NCI-H345 (cell line): ENCODE data around the gene PLCH1.

Experiments
- DNase-seq: peaks from one replicate; lab custom pipeline; 2025; lab: John Stamatoyannopoulos, UW

Gene PLCH1, protein sequence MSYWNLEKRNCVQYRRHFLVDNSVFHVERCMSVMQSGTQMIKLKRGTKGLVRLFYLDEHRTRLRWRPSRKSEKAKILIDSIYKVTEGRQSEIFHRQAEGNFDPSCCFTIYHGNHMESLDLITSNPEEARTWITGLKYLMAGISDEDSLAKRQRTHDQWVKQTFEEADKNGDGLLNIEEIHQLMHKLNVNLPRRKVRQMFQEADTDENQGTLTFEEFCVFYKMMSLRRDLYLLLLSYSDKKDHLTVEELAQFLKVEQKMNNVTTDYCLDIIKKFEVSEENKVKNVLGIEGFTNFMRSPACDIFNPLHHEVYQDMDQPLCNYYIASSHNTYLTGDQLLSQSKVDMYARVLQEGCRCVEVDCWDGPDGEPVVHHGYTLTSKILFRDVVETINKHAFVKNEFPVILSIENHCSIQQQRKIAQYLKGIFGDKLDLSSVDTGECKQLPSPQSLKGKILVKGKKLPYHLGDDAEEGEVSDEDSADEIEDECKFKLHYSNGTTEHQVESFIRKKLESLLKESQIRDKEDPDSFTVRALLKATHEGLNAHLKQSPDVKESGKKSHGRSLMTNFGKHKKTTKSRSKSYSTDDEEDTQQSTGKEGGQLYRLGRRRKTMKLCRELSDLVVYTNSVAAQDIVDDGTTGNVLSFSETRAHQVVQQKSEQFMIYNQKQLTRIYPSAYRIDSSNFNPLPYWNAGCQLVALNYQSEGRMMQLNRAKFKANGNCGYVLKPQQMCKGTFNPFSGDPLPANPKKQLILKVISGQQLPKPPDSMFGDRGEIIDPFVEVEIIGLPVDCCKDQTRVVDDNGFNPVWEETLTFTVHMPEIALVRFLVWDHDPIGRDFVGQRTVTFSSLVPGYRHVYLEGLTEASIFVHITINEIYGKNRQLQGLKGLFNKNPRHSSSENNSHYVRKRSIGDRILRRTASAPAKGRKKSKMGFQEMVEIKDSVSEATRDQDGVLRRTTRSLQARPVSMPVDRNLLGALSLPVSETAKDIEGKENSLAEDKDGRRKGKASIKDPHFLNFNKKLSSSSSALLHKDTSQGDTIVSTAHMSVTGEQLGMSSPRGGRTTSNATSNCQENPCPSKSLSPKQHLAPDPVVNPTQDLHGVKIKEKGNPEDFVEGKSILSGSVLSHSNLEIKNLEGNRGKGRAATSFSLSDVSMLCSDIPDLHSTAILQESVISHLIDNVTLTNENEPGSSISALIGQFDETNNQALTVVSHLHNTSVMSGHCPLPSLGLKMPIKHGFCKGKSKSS (N-terminal part only)

DNA sequence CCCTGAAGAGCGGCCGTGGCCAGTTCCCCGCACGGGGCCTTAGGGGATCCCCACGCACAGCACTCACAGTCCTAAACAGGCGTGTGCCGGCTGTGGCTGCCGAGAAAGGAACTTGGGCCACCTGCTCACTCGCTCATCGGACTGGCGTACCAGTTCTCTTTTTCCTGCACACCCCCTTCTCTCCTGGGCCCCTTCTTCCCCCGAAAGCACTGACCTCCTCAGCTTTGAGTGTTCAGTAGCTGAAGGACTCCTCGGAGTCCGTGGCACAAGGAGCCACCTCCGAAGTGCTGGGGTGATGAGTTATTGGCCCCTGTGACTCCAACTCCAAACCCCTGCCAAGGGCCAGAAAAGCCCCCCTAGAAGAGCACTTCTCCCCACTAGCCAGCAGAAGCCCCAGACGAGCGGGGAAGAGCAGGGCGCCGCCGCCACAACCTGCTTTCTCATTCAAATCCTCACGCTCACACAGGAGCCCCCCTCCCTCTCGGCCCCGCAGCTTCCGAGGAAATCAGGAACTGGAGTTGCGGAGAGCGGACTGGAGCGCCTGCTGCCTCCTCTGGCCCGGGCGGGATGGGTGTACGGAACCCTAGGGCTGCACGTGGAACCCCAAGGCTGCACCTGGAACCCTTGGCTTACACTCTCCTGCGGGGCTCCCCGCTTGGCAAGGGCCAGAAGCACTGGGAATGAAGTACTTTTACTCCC, at the start of gene PLCH1:
TSS of gene PLCH1 (minus strand) at position 446 of the 699 bp plus-strand sequence. CDS start 40,847 bp downstream, outside the sequence.
- peak; percentile 68 for DNase-seq

DNA sequence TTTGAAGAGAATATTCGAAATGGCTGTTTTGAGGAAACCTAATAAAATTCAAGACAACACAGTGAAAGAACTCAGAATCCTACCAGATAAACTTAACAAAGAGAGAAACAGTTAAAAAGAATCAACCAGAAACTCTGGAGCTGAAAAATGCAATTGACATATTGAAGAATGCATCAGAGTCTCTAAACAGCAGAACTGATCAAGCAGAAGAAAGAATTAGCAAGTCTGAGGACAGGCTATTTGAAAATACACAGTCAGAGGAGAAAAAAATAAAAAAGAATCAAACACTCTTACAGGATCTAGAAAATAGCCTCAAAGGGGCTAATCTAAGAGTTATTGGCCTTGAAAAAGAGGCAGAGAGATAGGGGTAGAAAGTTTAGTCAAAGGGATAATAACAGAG, 47.7 kb upstream of the PLCH1 start:
- DNase-seq = no peak

DNA sequence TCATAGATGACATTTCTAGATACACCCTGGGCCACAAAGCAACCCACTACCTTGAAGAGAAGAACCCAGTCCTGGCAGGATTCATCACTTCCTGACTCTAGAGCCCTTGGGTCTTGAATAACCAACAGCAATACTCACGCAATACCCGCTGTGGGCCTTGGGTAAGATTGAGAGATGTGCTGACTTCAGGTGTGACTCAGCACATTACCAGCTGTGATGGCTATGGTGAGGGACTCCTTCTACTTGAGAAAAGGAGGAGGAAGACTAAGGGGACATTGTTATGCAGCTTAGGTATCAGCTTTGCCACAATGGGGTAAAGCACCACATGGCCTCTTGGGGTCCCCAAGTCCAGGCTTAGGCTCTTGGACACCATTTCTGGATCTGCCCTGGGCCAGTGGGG, 46.3 kb upstream of the PLCH1 start:
- DNase-seq = no peak

DNA sequence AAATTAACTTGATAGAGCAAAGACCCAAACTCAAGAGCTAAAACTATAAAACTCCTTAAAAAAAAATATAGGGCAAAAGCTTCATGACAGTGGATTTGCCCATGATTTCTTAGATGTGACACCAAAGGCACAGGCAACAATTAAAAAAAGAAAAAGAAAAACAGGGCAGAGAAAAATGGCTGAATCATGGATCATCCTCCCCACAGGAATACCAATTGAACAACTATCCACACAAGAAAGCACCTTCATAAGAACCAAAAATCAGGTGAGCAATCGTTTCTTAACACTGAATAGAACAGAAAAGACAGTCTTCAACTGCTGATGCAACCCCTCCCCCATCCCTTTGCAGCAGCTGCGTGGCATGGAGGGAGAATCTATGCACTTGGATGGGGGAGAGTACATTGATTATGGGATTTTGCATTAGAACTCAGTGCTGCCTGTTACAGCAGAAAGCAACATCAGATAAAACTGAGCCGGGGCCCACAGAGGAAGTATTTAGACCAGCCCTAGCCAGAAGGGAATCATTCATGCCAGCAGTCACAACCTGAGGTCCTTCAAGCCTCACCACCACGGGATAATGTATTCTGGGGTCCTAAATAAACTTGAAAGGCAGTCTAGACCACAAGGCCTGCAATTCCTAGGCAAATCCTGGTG, 45.5 kb upstream of the PLCH1 start:
- DNase-seq = no peak

DNA sequence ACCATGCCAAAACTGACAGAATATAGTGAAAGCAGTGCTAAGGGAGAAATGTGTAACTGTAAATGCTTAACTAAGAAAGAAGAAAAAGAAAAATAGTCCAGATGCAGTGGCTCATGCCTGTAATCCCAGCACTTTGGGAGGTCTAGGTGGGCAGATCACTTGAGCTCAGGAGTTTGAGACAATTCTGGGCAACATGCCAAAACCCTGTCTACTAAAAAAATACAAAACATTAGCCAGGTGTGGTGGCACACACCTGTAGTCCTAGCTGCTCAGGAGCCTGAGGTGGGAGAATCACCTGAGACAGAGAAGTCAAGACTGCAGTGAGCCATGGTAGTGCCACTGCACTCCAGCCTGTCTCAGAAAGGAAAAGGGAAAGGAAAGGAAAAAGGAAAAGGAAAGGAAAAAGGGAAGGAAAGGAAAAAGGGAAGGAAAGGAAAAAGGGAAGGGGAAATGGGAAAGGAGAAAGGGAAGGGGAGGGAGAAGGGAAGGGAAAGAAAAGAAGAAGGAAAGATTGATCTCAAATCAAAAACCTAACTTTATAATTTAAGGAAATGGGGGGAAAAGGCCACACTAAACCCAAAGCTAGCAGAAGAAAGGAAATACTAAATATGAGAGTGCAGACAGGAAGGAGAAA, 40.9 kb upstream of the PLCH1 start:
- DNase-seq = peak; percentile 41

DNA sequence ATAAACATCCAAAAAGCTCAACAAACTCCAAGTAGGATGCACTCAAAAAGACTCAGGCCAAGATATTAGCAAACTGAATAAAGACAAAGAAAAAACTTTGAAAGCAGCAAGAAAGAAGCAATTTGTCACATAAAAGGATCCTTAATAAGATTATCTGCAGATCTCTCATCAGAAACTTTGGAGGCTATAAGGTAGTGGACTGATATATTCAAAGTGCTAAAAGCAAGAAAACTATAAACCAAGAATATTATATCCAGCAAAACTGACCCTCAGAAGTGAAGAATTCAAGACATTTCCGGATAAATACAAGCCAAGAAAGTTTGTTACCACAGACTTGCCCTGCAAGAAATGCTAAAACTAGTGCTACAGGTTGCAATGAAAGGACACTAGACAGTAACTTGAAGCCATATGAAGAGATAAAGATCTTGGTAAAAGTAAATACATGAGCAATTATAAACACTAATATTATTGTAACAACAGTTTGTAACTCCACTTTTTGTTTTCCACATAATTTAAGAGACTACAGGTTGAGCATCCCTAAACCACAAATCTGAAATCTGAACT, 37.6 kb upstream of the PLCH1 start:
- no peak for DNase-seq

DNA sequence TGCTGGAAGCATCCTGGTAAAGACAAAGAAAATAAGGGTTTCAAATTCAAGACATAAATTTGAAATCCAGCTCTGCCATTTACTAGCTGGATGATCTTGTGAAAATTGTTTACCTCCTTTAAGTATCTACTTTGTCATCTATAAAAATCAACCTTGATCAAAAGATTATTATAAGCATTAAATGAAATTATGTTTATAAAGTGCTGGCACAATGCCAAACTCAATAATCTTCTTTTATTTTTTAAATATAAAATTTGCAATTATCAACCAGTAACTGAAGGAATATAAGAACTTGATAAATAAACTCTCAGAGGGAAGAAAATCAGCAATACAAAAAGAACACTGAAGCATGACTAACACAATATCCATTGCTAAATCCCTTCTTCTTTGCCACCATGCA, 35.4 kb upstream of the PLCH1 start:
- DNase-seq = no peak

DNA sequence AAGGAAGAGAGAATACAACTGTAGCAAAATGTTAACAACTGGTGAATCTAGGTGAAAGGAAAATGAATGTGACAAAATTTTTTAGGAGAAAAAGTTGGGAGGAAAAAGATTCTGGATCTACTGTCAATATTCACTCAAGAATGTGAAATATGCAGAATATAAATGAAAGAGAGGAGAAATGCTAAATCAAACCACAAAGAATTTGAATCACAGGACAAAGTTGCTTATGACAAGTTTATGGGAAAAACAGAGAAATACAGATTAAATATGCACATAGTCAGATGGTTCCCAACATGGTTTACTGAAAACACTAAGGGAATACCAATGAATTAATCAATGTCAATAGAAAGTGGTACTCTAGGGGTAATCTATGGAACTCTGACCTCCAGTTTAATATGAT, 33.6 kb upstream of the PLCH1 start:
- no peak for DNase-seq

DNA sequence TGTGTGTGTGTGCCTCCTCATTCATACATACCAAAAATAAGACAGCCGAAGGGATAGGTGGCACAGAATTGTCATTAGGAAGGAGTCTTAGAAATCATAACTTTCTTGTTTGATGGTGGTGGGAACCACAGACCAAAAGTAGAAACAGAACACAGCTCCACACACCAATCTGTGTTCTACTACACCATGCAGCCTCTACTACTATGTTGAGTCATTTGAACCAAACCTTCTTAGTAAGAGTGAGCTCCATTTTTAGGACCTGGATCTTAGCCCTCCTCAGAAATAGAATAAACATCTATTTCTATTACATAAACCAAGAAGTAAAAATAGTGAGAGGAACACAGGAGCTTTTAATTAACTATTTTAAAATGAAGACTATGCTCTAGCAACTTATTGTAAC, 27.9 kb upstream of the PLCH1 start:
- no peak for DNase-seq

DNA sequence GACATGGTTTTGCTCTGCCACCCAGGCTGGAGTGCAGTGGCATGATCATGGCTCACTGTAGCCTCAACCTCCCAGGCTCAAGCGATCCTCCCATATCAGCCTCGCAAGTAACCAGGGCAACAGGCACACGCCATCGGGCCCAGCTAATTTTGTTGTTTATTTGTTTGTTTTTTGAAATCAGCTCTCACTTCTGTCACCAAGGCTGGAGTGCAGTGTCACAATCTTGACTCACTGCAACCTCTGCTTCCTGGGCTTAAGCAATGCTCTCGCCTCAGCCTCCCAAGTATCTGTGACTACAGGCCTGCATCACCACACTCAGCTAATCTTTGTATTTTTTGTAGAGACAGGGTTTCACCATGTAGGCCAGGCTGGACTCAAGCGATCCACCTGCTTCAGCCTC, 26.3 kb upstream of the PLCH1 start:
- DNase-seq = no peak

DNA sequence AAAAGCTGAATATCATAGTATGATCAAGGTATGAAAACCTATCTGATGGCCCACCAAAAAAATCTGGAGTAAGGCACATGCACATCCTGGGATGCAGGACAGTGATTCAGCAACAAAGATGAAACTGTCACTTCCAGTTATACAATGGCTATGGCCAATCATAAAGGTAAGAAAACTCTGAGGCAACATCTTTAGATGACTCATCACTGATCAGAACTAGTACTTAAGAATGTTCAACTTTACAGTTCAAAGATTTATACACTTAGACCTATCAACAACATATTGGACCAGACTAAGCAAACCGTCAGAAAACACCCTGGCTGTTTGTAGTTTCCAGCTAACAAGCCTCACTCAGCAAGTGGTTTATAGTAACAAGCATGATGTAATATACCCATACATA, 21.3 kb upstream of the PLCH1 start:
- DNase-seq = no peak

DNA sequence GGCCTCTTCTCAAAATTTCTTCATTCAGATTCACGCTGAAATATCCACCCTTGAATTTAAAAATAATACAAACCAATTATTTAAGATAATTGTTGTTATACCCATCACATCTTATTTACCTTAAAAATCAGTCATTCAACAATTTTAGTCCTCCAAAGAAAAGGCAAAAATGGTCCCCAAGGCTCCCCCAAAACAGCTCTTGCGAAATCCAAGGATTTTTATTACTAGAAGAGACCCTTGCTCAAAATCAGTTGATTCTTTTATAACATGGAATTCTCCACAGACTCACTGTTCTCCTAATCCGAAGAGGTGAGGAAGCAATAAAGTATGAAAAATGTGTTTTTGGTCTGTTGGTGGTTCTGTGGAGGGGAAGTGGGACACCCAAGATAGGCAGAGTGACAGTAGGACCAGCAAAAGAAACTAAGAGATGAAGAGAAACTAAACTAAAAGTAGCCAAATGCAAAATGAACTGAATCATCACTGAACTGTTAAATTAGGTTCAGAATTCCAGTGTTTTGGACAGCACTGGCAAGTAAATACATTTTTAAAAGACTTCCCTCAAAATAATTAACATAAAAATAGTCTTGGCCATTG, 19.1 kb upstream of the PLCH1 start:
- DNase-seq = no peak

DNA sequence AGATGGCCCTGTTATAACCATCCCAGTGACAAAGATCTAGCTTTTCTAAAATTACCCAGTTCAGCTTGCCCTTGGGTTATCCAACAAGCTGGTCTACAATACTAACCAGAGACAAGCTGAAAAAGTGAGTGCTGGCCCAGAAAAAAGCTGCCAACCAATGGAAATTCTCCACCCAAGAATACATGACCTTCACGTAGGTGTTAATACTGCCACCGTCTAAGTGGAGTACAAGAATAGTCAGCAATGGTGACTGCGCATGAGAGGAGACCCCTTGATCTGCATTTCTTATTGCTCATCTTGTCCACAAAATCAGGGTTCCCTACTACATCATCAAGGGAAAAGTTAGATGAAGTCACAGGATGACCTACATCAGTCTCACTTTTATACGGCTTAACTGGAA, 15.8 kb upstream of the PLCH1 start:
- no peak for DNase-seq

DNA sequence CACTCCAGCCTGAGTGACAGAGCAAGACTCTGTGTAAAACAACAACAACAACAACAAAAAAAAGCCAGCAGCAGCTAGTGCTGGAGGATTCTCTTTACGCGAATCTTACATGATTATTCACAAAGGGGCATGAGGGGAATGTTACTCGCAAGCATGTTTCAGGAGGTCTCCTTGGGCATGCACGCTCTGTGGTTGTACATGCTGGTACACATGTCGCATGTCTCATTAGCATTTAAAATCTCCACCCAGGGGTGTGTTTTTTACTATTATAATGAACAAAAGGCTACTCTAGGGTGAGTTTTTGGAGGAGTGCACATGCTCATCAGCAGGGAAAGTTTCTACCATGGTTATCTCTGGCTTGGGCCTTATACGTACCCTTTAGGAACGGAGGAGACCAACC, 12.7 kb upstream of the PLCH1 start:
- no peak for DNase-seq

DNA sequence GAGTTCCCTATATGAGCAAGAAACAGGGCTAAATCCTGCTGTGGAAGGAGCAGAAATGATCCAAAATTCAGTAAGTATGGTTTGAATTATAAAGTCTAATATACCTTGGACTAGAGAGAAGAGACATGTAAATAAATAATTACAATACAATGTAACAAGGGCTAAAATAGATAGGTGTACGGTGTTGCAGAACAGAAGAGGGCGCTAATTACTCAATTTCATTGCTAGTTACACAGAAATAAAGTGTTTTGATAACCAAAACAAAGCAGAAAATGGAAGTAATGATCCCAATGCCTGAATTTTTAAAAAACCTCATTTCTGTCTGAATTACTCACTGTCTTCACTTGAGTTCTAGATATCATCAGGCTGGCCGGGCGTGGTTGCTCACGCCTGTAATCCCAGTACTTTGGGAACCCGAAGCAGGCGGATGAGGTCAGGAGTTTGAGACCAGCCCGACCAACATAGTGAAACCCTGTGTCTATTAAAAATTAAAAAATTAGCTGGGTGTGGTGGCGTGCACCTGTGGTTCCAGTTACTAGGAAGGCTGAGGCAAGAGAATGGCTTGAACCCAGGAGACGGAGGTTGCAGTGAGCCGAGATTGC, 8.3 kb upstream of the PLCH1 start:
- DNase-seq = no peak

DNA sequence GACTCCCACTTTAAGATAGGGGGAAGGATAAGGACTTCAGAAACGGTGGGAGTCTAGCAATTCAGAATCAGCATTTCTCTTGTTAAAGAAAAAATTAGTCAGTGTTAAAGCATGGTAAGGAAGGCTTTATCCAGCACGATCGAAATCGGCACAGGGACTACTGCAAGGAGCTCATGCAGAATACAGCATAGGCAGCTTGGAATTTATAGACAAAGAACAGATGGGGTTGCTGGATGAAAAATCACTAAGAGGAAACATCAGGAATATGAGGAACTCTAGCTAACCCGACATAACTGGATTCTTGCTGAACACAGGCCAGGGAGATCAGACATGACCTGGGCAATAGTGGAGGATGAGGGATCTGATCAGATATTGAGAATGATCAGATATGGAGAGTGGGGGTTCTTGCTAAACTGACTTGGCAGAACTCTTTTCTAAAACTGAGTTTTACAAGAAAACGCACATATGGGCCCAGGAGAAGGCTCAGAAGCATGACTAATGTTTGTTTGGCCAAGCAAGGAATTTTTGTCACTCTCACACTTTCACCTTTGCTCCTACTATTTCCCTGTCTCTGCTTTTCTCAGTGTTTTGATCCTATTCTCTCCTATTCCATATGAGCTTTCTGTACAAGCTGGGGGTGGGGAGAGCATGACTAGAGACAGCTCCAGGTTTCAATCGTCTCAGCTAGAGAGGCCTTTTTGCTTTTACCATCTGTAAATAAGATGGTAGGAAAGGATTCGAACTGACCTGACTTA, 3.9 kb upstream of the PLCH1 start:
- no peak for DNase-seq

DNA sequence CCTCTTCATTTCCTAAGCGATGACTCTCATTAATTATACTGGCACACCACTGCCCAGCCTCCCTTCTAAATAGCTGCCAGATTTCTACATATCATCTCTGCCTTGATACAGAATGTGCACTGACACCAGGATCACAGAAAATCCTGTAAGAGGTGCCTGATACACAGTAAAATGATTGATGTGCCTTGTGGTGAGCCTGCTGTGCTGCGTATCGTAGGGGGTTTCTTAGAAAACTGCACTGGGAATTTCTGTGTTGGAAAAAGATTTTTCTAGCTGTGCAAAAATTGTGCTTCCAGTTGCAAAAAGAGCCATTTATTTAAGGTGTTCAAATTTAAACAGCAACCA, 3.0 kb upstream of the PLCH1 start:
- DNase-seq = no peak

DNA sequence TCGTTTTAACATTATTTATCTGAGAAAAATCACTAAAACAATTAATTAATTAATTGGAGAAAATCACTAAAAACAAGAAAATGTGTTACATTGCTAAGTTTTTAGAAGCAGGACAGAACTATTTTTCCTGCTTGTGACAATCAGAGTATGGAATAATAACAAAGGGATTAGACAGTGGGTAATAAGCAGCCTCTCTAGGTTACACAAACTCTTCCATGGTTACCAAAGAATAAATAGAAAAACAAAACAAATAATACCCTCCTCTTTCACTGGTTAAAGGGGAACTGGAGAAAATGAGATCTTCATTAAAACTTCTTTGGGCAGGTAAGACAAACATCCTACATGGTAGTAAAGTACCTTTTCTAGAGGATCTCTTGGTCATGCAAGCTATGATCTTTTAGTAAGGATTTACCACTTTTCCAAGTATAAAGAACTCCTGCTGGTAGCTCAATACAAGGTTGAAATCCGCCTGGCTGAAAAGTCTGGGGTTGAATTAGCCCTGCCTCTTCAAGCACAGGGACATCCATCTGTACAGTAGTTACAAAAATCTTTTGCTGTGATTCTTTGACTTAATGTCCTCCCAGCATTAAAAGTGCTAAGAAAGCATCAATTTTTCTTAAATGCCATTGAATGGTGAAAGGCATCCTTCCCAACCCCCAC, 2.5 kb upstream of the PLCH1 start:
- DNase-seq = no peak

DNA sequence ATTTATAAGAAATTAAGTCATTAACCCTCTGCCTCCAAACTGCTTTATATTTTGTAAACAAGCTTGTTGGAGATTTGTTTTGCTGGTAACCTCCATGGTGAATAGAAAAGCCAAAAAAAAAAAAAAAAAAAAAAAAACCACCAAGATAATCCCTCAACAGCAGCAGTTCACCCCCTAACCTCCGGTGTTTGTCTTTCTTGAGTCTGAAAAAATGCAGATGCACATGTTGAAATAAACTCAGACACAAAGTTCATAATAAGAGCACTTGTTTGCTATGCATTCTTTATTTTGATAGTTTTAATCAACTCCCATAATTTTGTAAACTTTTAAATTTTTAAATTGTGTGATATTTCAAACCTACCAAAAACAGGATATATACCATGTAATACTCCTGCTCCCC, 1.8 kb upstream of the PLCH1 start:
- DNase-seq = no peak
